Effector CD8-positive, alpha-beta T cell (primary cell): ENCODE measurements around the gene DUS4L.
"Not testable (repeated sequence)": the region's sequence is repeated elsewhere in the genome, so short reads cannot be mapped to it uniquely, and the experiment has no call there.

Source experiments
- DNase-seq: peaks from one replicate; lab custom pipeline; 2025; lab: John Stamatoyannopoulos, UW
- total RNA-seq, 4 experiments: gene quantifications; one replicate each; lab custom pipeline; 2026; lab: John Stamatoyannopoulos, UW

The DUS4L gene
- total RNA-seq: 1.9 to 5.1 (median 4.1) reads per million in 4 experiments

- DNase-seq: peak; percentile 78
These were observed at the start of gene DUS4L, which contains the start of gene COG5 for GRCh38 chr7:107563775-107564552. DUS4L (plus strand) TSS chr7:107563971; CDS start chr7:107567071, 3,100 bp downstream. COG5 (minus strand) TSS chr7:107563920; CDS start chr7:107563896, 24 bp downstream.

GRCh38 chr7:107526672-107527071, 37.1 kb upstream of the DUS4L start:
- no peak for DNase-seq

GRCh38 chr7:107527196-107527595, 36.6 kb upstream of the DUS4L start:
- no peak for DNase-seq

- DNase-seq: no peak
These were observed 35.3 kb upstream of the DUS4L start for GRCh38 chr7:107528461-107528860.

- no peak for DNase-seq
These were observed 33.0 kb upstream of the DUS4L start for GRCh38 chr7:107530751-107531150.

- DNase-seq: no peak
These were observed 29.6 kb upstream of the DUS4L start for GRCh38 chr7:107534139-107534538.

GRCh38 chr7:107537228-107537627, 26.5 kb upstream of the DUS4L start:
- not testable (repeated sequence) for DNase-seq

- no peak for DNase-seq
These were observed 25.8 kb upstream of the DUS4L start for GRCh38 chr7:107538001-107538400.

- no peak for DNase-seq
These were observed 20.3 kb upstream of the DUS4L start for GRCh38 chr7:107543338-107543993.

GRCh38 chr7:107544848-107545591, 18.8 kb upstream of the DUS4L start:
- no peak for DNase-seq

- DNase-seq: no peak
These were observed 11.8 kb upstream of the DUS4L start for GRCh38 chr7:107551936-107552335.

GRCh38 chr7:107555893-107556292, 7.9 kb upstream of the DUS4L start:
- no peak for DNase-seq

- DNase-seq: no peak
These were observed 3.9 kb upstream of the DUS4L start for GRCh38 chr7:107559864-107560263.

- DNase-seq: peak; percentile 19
These were observed 2.8 kb upstream of the DUS4L start for GRCh38 chr7:107560898-107561516.

- peak; percentile 51 for DNase-seq
These were observed 543 bp upstream of the DUS4L start for GRCh38 chr7:107563081-107563774.

GRCh38 chr7:107564553-107565298, 955 bp downstream of the DUS4L start:
- no peak for DNase-seq

- DNase-seq: no peak
These were observed 6.5 kb downstream of the DUS4L start for GRCh38 chr7:107570298-107570697.

- no peak for DNase-seq
These were observed 9.8 kb downstream of the DUS4L start for GRCh38 chr7:107573537-107573936.

GRCh38 chr7:107579554-107579884, 15.7 kb downstream of the DUS4L start:
- DNase-seq: no peak

GRCh38 chr7:107579885-107580715, 16.3 kb downstream of the DUS4L start, which contains the start of gene BCAP29:
BCAP29 (plus strand) TSS chr7:107580246; CDS start chr7:107580773, 527 bp downstream.
- peak; percentile 42 for DNase-seq
